ENCODE measurements around the gene PHF11. TPM values are rescaled to one million over a fixed set of nuclear protein-coding genes. Genes with fewer than 3 reads are reported as not detected.

PHF11 gene
- polyA plus RNA-seq, 1 donor from 2014 or later = 70.1 TPM

- H3K4me3 Mint-ChIP-seq = peak overlapping the region in 1 of 4 donors; percentile 37
- peaks cover 5% of the 10 kb centered on the region for H3K36me3 Mint-ChIP-seq
- H3K9me3 Mint-ChIP-seq = no peaks in the 10 kb centered on the region
- H3K4me1 Mint-ChIP-seq = peaks cover 4 to 17% (median 14%) of the 10 kb centered on the region in 3 donors
- no peak overlapping the region for H3K27ac Mint-ChIP-seq
- no peaks in the 10 kb centered on the region for H3K27me3 Mint-ChIP-seq
These were observed 29.2 kb downstream of the PHF11 start for GRCh38 chr13:49524740-49525501.

- no peak overlapping the region for H3K4me3 Mint-ChIP-seq
These were observed 31.4 kb downstream of the PHF11 start for GRCh38 chr13:49527123-49527522.

DNA sequence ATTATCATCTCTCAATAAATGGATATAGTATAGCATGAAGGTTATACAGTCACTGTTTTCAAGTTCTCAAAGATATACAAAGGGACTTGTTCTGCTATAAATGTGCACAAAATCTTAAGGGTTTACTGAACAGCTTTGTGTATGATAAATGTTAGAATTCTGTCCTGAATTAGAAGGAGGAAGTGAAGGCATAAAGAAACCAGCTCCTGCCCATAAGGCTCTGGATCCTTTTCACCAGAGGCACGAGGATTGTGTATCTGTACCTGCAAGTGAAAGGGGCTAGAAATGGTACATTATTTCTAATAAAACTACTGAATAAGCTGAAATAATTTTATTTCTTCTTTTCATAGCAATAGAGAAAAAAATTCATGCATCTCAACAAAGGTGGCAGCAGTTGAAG is 32.4 kb downstream of the PHF11 start:
- Mint-ChIP-seq H3K4me1 (peaks cover 18 to 32% (median 24%) of the 10 kb centered on the region in 3 donors), H3K9me3 (no peaks in the 10 kb centered on the region), H3K36me3 (peaks cover 4% of the 10 kb centered on the region), H3K27me3 (no peaks in the 10 kb centered on the region), H3K4me3 (no peak overlapping the region), H3K27ac (peak overlapping the region in 1 of 3 donors; percentile 87)

More at GRCh38 chr13:49527123-49527522, 31.4 kb downstream of the PHF11 start:
- peaks cover 4% of the 10 kb centered on the region for H3K36me3 Mint-ChIP-seq
- no peaks in the 10 kb centered on the region for H3K27me3 Mint-ChIP-seq
- H3K27ac Mint-ChIP-seq = peak overlapping the region in 1 of 3 donors; percentile 62
- peaks cover 11 to 28% (median 21%) of the 10 kb centered on the region in 3 donors for H3K4me1 Mint-ChIP-seq
- no peaks in the 10 kb centered on the region for H3K9me3 Mint-ChIP-seq

- H3K27me3 Mint-ChIP-seq = no peaks in the 10 kb centered on the region
- peaks cover 23 to 42% (median 35%) of the 10 kb centered on the region in 3 donors for H3K4me1 Mint-ChIP-seq
- H3K4me3 Mint-ChIP-seq = peak overlapping the region; percentile 1 to 84 (median 48)
- peaks cover 9% of the 10 kb centered on the region for H3K36me3 Mint-ChIP-seq
- peak overlapping the region; percentile 26 to 88 (median 88) for H3K27ac Mint-ChIP-seq
- H3K9me3 Mint-ChIP-seq = no peaks in the 10 kb centered on the region
These were observed 34.7 kb downstream of the PHF11 start for GRCh38 chr13:49530457-49530856.

DNA sequence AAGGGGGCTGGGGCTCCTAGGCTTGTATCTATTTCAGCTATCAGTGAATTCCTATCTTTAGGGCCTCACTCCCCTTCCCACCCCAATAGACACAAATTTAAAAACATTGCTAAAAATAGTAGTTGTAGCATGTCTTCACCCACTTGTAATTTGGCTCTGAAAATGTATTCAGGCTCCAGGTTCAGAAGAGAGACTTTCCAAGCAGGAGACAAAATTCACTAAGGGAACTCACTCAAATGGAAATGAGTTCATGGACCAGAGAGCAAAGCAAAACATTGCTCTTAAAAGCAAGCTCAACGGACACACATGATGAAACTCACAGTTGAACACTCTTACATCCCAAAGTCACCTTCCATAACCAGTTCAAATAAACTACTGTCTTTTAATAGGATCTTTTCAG is 36.8 kb downstream of the PHF11 start:
- Mint-ChIP-seq H3K27ac (no peak overlapping the region), H3K27me3 (no peaks in the 10 kb centered on the region), H3K4me1 (peaks cover 26 to 44% (median 40%) of the 10 kb centered on the region in 3 donors), H3K36me3 (peaks cover 11% of the 10 kb centered on the region), H3K4me3 (peak overlapping the region in 1 of 4 donors; percentile 51), H3K9me3 (no peaks in the 10 kb centered on the region)

DNA sequence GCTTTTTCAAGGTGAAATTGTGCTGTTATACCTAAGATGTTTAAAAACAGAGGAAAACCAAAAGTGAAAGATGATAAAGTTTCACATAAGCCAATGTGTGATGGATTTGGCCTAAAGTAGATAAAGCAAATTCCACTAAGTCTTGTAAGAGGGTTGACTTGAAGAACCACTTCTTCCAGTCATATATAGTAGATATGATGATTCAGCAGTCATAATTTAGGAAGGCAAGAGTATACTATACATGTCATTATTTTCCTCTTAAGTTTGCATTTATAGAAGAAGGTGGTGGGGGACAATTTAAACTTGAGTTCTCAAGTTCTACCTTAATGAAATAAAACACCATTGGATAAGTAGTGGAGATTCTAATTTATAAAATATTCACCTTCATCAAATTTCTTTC is 37.3 kb downstream of the PHF11 start:
- H3K4me1 Mint-ChIP-seq = peaks cover 26 to 44% (median 40%) of the 10 kb centered on the region in 3 donors

DNA sequence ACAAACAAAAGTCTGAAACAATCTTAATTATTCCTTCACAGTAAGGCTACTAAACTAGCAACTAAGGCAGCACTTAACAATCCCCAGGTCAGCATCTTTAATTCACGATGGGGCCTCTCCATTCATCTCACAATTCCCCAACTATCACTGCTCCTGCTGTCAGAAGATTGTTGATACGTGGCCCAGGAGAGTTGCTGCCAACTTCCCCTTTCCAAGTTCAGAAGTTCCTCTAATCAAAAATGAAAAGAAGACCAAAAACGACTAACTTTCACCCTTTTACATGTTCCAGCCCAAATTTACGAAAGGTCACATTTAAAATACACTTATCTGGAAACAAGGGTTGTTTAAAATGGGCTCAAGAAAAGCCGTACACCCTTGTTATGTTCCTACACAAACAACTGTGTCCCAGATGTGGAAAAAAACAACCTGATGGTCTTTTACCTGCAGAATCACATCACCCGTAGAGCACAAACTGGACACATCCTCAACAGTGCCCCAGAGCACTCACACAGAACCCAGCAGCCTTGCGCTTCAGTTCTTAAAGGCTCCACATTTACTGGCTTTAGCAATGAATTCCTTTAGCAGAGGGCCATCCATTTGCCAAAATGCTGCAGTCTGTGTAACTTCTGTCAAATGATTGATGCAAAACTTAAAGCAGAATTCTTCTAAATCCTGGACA is 38.0 kb downstream of the PHF11 start:
- Mint-ChIP-seq H3K4me1 (peaks cover 26 to 36% (median 33%) of the 10 kb centered on the region in 3 donors), H3K9me3 (no peaks in the 10 kb centered on the region), H3K27ac (peak overlapping the region; percentile 20 to 84 (median 53)), H3K36me3 (peaks cover 11% of the 10 kb centered on the region), H3K27me3 (no peaks in the 10 kb centered on the region), H3K4me3 (peak overlapping the region; percentile 18 to 77 (median 52))

More for the DNA sequence above, 37.3 kb downstream of the PHF11 start:
- Mint-ChIP-seq H3K9me3 (no peaks in the 10 kb centered on the region), H3K36me3 (peaks cover 11% of the 10 kb centered on the region), H3K27me3 (no peaks in the 10 kb centered on the region), H3K27ac (no peak overlapping the region), H3K4me3 (no peak overlapping the region)

DNA sequence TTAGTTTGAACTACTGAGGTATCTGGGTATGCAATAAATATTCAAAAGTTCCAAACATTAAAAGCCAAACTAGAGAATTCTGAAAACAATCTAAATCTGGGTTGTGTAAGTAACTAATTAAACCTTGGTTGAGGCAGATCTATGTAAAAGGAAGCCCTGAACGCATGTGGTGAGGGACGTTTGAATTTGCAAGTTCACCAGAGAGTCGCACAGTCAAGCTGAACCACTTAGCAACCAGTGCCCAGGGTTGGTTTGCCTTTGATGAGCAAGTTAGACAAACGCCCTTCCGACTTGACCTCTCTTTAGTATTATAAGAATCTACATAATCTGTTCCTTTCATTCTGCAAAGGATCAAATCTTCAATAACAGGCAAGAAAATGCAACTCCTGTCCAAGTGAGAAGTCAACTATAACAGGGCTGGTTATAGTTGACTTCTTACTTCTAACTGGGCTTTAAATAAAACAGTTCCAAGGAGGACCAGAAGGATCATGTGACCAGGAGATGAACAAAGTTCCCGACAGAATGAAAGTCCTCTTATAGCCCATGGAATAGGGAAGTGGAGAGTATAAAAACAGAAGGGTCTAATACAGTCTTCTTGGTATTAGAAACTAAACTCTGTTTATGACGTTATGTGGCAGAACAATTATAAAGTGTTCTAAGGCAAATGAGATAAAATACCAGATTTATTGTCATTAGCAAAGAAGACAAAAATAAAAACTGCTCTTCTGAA is 40.6 kb downstream of the PHF11 start:
- H3K4me3 Mint-ChIP-seq = peak overlapping the region in 1 of 4 donors; percentile 25
- H3K27ac Mint-ChIP-seq = no peak overlapping the region
- H3K27me3 Mint-ChIP-seq = no peaks in the 10 kb centered on the region
- peaks cover 20 to 37% (median 30%) of the 10 kb centered on the region in 3 donors for H3K4me1 Mint-ChIP-seq
- H3K9me3 Mint-ChIP-seq = no peaks in the 10 kb centered on the region
- peaks cover 18% of the 10 kb centered on the region for H3K36me3 Mint-ChIP-seq

DNA sequence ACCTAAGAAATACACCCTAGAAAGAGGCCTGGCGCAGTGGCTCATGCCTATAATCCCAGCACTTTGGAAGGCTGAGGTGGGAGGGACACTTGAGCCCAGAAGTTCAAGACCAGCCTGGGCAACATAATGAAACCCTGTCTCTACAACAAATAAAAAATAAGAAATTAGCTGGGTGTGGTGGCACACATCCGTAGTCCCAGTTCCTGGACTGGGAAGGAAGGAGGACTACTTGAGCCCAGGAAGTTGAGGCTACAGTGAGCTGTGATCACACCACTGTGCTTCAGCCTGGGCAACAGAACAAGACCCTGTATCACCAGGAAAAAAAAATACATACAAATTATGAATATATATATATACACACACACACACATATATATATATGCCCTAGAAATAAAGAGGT is 42.7 kb downstream of the PHF11 start:
- Mint-ChIP-seq H3K9me3 (no peaks in the 10 kb centered on the region), H3K27ac (no peak overlapping the region), H3K4me3 (no peak overlapping the region), H3K36me3 (peaks cover 17% of the 10 kb centered on the region), H3K4me1 (peaks cover 14 to 32% (median 25%) of the 10 kb centered on the region in 3 donors), H3K27me3 (no peaks in the 10 kb centered on the region)

- H3K36me3 Mint-ChIP-seq = peaks cover 18% of the 10 kb centered on the region
- H3K27ac Mint-ChIP-seq = no peak overlapping the region
- no peaks in the 10 kb centered on the region for H3K27me3 Mint-ChIP-seq
- H3K4me1 Mint-ChIP-seq = peaks cover 8 to 26% (median 15%) of the 10 kb centered on the region in 3 donors
- no peaks in the 10 kb centered on the region for H3K9me3 Mint-ChIP-seq
- H3K4me3 Mint-ChIP-seq = no peak overlapping the region
These were observed 43.6 kb downstream of the PHF11 start for GRCh38 chr13:49539313-49539712.

- Mint-ChIP-seq H3K27ac (peak overlapping the region in 1 of 3 donors; percentile 60), H3K4me3 (no peak overlapping the region), H3K9me3 (no peaks in the 10 kb centered on the region), H3K36me3 (peaks cover 21% of the 10 kb centered on the region), H3K27me3 (no peaks in the 10 kb centered on the region), H3K4me1 (peaks cover 8 to 26% (median 14%) of the 10 kb centered on the region in 3 donors)
These were observed 44.0 kb downstream of the PHF11 start for GRCh38 chr13:49539746-49540145.

DNA sequence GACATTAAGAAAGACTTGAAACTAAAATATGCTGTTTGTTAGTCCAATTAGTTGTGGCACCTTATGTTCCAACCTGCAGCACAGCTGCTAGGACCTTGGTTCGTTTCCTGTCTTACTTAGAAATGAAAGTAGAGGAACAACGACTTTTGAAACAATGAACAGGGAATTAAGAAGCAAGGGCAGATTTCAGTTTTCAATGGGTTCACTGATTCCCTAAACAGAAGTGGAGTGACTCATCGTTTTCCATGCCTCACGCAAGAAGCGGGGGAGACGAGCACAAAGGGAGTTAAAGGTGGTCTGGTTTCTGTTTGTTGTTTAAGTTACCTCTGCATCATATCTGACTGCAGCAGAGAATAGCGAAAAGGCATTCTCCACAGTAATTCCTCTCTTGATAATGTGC is 44.8 kb downstream of the PHF11 start:
- Mint-ChIP-seq H3K27me3 (no peaks in the 10 kb centered on the region), H3K4me3 (peak overlapping the region in 2 of 4 donors; percentile 7 to 78), H3K36me3 (peaks cover 15% of the 10 kb centered on the region), H3K9me3 (no peaks in the 10 kb centered on the region), H3K4me1 (peaks cover 8 to 23% (median 14%) of the 10 kb centered on the region in 3 donors), H3K27ac (peak overlapping the region in 2 of 3 donors; percentile 32 to 60)

DNA sequence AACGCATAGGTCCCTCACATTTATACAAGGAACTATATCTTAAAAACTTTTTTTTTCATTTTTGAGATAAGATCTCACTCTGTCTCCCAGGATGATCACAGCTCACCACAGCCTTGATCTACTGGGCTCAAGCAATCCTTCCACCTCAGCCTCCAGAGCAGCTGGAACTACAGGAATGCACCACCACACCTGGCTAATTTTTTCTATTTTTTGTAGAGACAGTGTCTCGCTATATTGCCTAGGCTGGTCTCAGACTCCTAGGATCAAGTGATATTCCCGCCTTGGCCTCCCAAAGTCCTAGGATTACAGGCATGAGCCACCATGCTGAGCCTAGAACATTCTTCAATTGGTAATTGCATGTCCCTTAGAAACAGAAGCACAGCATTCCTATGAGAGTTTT is 47.9 kb downstream of the PHF11 start:
- no peaks in the 10 kb centered on the region for H3K9me3 Mint-ChIP-seq
- no peak overlapping the region for H3K27ac Mint-ChIP-seq
- no peak overlapping the region for H3K4me3 Mint-ChIP-seq
- H3K4me1 Mint-ChIP-seq = peaks cover 5 to 16% (median 9%) of the 10 kb centered on the region in 3 donors
- peaks cover 13% of the 10 kb centered on the region for H3K36me3 Mint-ChIP-seq
- H3K27me3 Mint-ChIP-seq = no peaks in the 10 kb centered on the region

DNA sequence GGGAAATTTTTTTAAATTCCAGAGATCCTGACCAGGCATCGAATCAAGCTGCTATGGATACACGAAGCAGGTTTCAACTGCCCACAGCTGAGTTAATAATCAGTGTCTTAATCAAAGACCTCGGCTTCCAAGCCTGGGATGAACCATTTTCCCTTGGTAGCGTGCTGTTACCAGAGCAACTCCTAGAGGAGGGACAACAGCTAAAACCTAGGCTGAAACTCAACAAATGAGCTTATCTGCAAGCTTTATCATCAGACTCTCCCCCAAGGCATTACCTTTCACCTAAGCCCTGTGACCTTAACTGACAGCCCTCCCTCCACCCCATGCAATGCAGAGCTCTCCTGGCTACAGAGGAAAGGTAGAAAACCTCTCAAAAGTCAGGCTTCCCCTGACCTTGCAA is 49.9 kb downstream of the PHF11 start:
- Mint-ChIP-seq H3K27ac (no peak overlapping the region), H3K36me3 (peaks cover 9% of the 10 kb centered on the region), H3K4me1 (peaks cover 0 to 3% (median 1%) of the 10 kb centered on the region in 3 donors), H3K27me3 (no peaks in the 10 kb centered on the region), H3K9me3 (no peaks in the 10 kb centered on the region), H3K4me3 (no peak overlapping the region)

DNA sequence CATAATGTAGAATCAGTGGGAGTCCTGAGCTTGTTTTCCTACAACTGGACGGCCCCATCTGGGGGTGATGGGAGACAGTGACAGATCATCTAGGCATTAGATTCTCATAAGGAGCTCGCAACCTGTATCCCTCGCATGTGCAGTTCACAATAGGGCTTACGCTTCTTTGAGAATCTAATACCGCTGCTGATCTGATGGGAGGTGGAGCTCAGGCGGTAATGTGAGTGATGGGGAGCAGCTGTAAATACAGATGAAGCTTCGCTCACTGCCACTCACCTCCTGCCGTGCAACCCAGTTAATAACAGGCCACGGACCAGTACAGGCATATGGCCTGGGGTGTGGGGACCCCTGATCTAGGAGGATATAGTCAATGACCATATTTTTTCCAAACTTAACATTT is 50.8 kb downstream of the PHF11 start:
- H3K9me3 Mint-ChIP-seq = no peaks in the 10 kb centered on the region
- H3K27me3 Mint-ChIP-seq = no peaks in the 10 kb centered on the region
- no peak overlapping the region for H3K4me3 Mint-ChIP-seq
- H3K27ac Mint-ChIP-seq = no peak overlapping the region
- H3K4me1 Mint-ChIP-seq = no peaks in the 10 kb centered on the region
- peaks cover 7% of the 10 kb centered on the region for H3K36me3 Mint-ChIP-seq
